HG03064 (cell line): ENCODE data around the gene AHCYL2.
"Not testable (repeated sequence)": the region's sequence is repeated elsewhere in the genome, so short reads cannot be mapped to it uniquely, and the experiment has no call there.

Source experiments
- ATAC-seq: cut with Tn5 transposase; IDR thresholded peaks from one replicate; pipeline ENCODE4 v1.9.1; 2021; ENCODE audit warnings: low read depth; ENCODE audit not compliant: unreplicated experiment

Gene AHCYL2

DNA sequence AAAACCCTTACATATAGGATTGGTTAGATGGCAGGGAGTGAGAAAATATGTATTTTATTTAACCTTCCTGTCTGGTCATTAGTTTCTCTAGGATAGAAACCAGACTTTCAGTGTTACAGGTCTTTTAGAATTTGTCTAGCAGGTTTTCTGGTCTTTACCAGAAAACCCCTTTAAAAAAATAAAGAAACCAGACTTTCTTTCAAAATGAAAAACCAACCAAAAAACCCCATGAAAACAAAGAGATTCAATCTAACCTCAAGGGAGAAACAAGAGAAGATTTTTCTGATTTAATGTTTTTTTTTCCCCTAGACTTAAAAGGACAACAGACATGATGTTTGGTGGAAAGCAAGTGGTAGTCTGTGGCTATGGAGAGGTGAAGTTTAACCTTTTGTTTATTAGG, 180.7 kb downstream of the AHCYL2 start:
- no peak for ATAC-seq

DNA sequence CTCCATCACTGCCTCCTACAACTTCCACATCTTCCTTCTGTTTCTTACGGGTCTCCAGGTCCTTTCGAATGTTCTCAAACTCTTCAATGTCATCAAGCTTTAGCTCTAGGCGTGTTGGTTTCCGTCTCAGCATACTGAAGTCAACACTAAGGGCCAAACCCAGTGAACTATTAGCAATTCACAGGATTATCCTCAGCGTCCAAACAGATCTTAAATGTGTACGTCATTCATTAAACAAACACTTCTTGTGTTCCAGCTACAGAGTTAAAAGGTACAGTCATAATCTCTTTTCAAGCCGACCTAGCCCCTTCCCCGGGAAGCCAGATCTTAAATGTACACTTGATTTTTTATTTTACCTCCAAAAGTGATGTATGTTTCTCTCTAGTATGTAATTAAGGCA, 185.4 kb downstream of the AHCYL2 start:
- not testable (repeated sequence) for ATAC-seq

DNA sequence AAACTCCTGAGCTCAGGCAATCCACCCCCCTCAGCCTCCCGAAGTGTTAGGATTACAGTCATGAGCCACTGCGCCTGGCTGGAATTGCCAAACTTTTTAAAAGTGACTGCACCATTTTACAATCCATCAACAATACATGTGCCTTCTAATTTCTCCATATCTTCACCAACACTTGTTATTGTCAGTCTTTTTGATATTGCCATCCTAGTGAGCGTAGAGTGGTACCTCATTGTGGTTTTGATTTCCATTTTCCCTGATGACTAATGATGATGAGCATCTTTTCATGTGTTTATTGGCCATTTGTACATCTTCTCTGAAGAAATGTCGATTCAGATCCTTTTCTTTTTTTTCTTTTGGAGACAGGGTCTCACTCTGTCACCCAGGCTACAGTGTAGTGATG, 187.7 kb downstream of the AHCYL2 start:
- no peak for ATAC-seq

DNA sequence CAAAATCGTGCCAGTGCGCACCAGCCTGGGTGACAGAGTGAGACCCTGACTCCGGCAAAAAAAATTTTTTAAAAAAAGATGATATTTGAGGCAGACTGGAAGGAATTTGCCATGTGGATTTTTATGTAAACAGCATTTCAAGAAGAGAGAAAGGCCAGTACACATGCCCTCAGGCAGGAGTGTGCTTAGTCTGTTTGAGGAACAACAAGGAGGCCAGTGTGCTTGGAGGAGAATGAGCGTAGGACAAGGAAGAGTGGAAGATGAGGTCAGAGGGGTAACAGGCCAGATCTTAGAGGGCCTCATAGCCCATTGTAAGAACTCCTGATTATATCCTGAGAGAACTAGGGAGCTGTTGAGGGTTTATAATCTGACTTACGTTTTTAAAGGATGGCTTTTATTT, 192.2 kb downstream of the AHCYL2 start:
- ATAC-seq = no peak

DNA sequence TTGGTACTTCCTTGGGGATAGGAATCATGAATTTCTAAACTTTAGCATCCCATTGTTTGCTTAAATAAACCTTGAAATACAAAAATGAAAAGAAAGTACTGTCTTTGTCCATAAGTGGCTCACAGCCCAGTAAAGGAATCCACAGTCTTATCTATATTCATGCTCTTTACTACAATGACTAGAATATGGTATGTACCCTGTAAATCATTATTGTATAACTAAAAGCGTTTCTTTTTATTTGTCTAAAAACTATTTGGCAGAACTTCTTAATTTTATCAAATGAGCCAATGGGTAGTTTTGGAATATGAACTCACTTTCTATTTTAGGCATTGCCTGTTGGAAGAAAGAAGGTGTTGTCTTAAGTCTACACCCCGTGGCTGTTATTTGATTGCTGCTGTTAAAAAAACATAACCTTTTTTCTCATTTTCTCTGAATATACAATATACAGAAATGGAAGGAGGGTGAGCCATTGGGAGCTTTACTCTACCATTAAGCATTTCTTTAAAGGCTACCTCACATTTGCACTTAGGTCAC, 197.0 kb downstream of the AHCYL2 start:
- ATAC-seq = no peak

DNA sequence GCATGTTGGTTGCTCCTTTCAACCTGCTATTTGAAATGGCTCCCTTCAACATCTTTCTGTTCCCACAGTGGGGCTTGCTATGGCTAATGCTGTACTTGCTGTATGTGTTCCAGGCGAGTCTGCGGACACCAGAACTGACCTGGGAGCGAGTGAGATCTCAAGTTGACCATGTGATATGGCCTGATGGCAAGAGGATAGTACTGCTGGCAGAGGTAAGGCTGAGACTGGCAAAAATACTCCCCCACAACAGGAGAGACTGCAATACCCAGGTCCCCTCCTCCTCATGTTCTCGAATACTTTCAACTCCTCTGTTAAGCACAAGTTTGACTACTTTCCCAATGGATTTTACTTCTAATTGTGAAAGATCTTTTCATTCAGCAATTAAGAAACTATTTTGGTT, 197.9 kb downstream of the AHCYL2 start:
- ATAC-seq = no peak

DNA sequence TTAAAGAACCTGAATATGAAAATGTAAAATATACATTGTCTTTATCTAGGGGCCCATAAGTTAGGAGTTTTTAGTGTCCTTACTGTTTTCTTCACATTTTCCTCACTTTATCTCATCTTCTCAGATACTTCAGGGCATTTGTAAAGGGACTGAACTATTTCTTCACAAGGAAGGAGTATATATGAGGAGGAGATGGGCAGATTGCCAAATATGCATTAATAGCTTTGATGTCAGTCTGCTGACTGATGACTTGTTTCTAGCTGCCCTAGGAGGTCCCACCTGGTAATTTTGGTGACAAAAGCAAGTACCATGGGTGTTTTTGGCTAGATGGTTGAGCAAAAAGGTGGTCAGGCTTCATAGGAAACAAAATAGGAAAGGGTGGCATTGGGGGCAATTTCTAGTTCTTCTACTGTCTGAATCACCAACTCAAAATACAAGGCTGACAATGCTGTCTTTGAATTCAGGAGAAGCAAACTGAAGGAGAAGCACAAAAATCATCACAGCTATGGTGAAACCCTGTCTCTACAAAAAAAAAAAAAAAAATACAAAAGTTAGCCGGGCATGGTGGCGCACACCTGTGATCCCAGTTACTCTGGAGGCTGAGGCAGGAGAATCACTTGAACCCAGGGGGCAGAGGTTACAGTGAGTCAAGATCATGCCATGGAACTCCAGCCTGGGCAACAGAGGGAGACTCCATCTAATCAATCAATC, 199.0 kb downstream of the AHCYL2 start:
- ATAC-seq = no peak

DNA sequence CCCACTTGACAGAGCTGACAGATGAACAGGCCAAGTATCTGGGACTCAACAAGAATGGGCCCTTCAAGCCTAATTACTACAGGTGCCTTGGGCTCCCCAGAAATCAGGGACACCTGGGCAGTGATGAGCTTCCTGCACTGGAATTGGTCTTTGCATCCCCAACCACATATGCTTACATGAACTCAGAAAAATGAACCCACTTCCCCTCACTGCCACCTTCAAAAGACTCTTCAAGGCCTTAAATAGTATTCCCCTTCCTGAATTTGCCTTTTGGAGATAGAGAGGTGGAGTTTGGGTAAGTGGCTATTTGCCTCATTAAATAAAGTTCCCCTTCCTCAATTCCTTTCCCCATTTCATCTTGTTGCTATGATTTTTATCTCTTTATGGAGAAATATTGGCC, 201.7 kb downstream of the AHCYL2 start:
- ATAC-seq = no peak

DNA sequence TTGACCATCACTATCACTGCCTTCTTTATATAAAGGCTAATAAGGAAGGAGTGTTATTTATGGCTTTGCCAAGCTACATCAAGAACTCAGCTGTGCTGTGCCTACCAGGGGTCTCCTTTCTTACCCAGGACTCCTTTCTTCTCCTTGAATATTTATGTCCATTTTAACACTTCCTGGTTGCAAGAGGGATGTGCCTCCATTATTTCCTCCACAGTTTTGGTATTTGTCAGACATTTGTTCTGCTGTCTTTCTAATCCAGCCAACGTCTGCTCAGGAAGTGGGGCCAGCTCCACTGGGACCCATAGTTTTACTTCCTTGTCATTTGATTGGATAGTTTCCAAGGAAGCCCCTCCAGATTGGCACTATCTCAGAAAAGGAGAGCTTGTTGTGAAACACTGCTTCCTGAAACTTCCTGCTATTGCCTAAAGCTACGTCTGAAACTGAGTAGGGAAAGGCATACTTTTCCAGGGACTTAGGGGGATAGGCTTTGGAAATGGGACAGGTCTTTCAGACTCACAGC, 202.8 kb downstream of the AHCYL2 start:
- no peak for ATAC-seq

DNA sequence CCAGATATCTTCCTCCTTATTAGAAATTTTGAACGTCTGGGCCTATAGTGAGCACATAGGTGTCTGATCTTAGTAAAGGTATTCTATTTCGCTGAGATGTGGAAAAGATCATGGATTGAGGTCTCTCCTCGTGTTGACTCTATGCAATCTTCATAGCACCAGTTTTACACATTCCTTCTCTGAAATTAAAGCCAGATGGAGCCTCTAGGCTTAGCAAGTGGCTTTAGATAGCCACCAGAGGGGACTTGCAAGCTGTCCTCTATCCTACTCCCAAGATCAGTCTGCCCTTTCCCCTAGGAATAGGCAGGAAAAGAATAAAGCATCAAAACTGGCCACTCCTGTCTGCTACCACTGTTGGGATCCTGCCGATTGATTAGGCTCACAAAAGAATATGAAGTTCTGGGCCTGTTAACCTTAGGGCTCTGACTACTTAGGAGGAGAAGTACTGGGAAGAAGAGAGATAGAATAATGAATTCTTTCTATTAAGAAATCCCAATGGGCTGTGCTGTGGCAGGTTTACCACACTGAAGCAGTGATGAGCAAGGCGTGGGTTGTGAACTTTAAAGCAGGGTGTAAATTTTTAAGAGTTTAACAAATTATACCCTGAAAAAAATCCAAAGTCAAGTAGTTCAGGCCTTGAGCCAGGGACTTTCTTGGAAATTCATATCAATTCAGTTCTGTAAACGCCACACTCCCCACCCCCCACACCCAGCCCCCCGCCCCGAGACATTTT, 207.2 kb downstream of the AHCYL2 start:
- no peak for ATAC-seq

DNA sequence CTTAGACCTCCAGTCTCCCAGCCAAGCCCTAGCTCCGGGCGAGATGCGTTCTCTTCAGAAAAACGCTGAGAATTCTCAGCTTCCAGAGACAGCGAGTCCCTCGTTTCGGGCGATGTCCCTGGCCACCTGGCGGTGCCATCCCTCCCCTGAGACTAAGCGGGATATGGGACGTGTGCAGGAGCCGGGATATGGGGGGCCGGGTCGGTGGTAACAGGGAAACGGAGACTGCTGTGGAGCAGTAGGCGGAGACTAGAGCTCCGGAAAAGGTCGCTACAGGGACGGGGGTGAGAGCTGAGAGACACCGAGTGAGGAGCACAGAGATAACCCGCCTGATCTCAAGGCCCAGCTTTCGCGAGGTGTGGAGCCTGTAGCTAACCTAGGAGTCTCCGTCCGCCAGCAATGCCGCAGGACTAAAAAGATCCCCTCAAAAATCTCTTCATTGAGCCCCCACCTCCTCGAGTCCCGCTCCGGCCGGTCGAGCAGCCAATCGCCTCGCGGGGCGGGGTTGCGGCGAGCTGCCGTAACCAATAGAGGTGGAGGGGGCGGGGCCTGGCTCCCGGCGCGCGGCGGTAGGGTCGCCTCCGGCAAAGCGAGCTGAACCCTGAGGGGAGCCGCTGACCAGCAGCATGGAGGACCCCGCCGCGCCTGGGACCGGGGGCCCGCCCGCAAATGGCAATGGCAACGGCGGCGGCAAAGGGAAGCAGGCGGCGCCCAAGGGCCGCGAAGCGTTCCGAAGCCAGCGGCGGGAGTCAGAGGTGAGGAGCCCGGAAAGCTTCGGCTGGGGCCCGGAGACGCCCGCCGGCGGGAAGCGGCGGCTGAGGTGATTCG, 209.2 kb downstream of the AHCYL2 start, which contains the start of gene STRIP2:
Gene STRIP2, plus strand, starts transcription at position 586 of the 828 bp plus-strand sequence. Its CDS starts 41 bp downstream, at position 627.
- peak; percentile 95 for ATAC-seq

DNA sequence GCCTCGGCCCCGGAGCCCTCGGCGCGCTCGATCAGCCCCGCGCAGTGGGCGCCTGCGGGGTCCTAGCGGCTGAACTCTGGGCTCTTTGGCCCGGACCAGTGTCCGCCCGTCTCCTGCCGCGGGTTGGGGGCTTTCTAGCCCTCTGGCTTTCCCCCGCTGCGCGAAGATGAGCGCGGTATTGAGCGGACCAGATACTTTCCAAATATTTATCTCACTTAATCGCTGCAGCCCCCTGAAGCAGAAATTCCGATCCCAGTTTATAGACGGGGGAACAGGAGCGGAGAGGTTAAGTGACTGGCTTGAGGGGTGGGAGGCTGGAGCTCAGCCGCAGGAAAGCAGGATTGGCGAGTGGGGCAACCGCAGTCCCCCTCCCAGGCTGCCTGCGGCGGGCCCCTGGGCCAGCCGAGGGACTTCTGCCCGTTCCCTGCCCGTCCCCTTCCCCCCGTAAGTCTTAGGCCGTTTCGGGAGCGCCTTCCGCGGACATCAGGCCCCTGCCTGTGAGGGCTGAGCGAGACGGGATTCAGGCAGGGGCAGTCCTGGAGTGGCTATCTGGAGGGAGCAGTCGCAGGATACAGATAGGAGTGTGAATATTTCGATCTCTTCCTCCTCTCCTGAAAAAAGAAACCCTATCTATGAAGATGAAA, 210.0 kb downstream of the AHCYL2 start:
- no peak for ATAC-seq

DNA sequence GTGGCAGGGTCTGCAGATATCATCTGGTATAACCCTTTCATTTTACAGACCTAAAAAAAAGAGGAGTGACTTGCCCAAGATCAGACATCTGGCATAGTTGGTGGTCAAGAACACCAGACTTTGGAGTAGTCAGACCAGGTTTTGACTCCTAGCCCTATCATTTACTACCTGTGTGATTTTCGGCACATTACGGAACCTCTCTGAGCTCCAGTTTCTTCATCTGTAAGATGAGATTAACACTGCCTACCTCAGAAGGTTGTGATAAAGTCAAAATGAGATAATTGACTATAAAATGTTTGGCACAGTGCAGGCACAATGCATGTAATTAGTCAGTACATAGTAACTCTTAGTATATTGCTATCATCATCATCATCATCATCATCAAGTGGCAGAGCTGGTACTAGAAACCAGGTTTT, 210.6 kb downstream of the AHCYL2 start:
- ATAC-seq = no peak

DNA sequence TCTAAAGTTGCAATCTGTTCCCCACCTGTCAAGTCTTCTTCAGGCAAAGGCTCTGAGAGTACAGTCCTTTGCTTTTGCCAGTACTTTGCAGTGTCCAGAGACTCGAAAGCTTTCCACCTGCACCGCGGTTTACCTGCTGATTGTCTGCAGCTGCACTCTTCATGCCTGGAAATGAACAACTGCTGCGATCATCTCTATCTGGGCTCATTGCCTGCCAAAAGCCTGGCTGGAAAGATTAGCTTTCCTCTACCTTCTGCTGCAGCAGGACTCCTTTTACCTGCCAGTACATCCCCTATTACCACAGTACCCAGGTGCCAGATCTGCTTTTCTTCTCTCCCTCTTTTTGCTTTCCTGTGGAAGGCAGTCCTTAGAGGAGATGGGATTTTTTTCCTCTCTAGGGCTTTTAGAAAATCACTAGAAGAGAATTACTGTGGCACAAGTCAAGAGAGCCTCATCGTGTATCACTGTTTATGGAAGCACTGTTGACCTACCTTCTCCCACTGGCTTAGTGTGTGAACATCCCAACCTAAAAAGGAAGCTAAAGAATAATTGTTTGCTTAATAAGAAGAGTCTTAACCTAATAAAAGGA, 211.6 kb downstream of the AHCYL2 start:
- no peak for ATAC-seq

DNA sequence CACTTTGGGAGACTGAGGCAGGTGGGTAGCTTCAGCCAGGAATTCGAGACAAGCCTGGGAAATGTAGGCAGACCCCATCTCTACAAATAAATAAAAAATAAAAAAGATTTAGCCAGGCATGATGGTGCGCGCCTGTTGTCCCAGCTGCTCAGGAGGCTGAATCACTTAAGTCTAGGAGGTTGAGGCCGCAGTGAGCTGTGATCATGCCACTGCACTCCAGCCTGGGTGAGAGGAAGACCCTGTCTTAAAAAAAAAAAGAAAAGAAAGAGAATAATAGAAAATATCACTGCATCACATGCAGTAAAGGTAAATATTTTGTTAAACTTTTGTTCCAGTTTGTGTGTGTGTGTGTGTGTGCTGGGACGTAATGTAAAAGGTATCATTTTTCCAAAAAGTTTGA, 212.4 kb downstream of the AHCYL2 start:
- ATAC-seq = no peak

DNA sequence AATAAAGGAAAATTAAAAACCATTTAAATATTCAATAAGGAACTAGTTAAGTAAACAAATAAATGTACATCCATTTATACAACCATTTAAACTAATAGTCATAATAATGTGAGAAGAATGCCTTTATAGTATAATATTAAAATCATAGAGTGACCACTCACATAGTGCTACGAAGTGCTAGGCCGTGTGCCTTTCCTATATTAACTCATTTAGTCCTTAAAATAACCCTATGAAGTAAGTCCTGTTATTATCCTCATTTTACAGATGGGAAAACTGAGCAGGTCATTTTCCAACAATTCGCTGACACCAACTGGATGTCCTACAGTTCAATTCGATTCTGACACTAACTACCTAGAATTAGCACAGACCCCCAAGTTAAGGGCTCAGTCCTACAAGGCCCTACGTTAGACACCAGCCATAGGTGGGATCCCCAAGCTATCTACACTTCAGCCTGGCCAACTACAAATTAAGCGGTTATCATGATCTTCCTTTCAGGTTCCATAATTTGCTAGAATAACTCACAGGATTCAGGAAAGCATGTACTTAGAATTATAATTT, 213.5 kb downstream of the AHCYL2 start:
- no peak for ATAC-seq

DNA sequence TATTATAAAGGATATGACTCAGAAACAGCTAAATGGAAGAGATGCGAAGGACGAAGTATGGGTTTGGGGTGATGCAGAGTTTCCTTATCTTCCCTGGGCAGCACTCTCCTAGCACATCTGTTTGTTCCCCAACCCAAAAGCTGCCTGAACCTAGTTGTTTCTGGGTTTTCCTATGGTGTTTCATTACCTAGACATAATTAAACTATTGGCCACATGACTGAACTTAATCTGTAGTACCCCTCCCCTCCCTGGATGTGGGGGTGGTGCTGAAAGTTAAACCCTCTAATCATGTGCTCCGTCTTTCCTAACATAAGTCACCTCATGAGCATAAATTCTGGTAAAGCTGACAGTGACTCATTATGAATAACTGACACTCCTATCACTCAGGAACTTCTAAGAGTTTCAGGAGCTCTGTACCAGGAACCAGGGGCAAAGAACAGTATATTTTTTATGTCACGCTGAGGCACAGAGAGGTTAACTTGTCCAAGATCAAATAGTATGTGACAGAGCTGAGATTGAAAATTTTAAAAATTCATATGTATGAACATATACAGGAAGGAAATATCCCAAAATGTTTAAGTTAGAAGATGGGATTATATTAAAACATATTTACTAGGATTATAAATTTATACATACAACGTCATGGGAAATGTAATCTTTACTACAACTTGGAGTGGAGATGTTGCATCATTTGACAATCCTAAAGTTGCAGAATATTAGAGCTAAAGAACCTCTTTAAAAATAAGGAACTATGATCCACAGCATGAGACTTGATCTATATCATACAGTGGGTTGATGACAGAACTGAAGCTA, 214.2 kb downstream of the AHCYL2 start:
- ATAC-seq = no peak

DNA sequence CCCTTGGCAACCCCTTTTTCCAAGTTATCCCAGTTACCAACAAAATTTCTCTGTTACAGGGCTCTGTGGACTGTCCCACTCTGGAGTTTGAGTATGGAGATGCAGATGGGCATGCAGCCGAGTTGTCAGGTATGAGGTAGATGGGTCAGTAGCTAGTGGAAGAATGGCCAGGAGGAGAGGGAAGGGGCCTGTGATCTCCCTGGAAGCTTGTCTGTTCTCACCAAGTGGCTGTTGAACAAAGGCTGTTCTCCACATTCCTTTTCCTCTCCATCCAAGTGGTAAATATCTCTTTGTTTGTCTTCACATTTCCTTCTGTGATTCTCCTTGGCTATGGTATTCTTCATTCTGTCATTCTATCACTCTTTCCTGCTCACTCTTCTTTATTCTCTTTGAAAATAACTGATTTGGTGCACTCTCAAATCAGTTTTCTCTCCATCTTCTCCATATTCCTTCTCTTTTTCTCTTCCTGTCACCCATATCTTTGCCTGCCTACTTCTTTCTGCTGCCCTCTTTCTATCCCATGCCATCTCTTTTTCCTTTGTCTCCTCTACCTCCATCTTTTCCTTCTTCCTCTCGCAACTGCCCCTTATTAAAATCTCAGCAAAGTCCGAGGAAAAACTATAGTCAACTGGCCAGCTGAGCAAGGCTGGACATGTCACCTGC, 215.3 kb downstream of the AHCYL2 start:
- ATAC-seq = no peak
